Stomach (tissue), 9 donors: Measurements from ENCODE around the gene HERPUD2. TPM values are rescaled to one million over a fixed set of nuclear protein-coding genes. Genes with fewer than 3 reads are reported as not detected.

ENCODE experiments used
- DNase-seq, 2 donors: peaks; one replicate each; pipeline versions ENCODE4 v3.0.0 to v3.0.0-alpha.2; 2013 to 2019
- H3K27ac ChIP-seq, 5 donors: fragments of 200-600 bp in 4 of 5; sonication (generic) in 4 of 5; one replicate each; pipeline ENCODE4 v1.5.1; 2013 to 2019; ENCODE audit warnings: mild to moderate bottlenecking in 1 of 5, moderate library complexity in 1 of 5
- H3K27me3 ChIP-seq, 3 donors: fragments of 200-600 bp; sonication (generic); one replicate each; pipeline ENCODE4 v1.5.1; 2017 to 2019; ENCODE audit warnings: mixed run types in 1 of 3
- H3K36me3 ChIP-seq, 4 donors: fragments of 200-600 bp; sonication (generic); 1 replicate in 3 of 4; 2 replicates in 1 of 4; pipeline ENCODE4 v1.5.1; 2016 to 2019
- H3K4me1 ChIP-seq, 4 donors: fragments of 200-600 bp; sonication (generic); one replicate each; pipeline ENCODE4 v1.5.1; 2016 to 2019
- H3K4me3 ChIP-seq, 4 donors: fragments of 200-600 bp; sonication (generic) in 3 of 4; one replicate each; pipeline ENCODE4 v1.5.1; 2016 to 2019; ENCODE audit warnings: mild to moderate bottlenecking in 1 of 4
- H3K9me3 ChIP-seq, 4 donors: fragments of 200-600 bp; sonication (generic); one replicate each; pipeline ENCODE4 v1.5.1; 2016 to 2019
- CTCF ChIP-seq, 7 experiments: fragments of 450-650 bp in 4 of 7; fragments of 200-600 bp in 3 of 7; sonication (generic) in 3 of 7; IDR thresholded peaks; one replicate each; pipeline ENCODE4 v1.5.1; 2016 to 2019; ENCODE audit warnings: antibody characterized with exemption in 7 of 7, control low read depth in 2 of 7, mild to moderate bottlenecking in 1 of 7
- EP300 ChIP-seq: sonication (generic); formaldehyde crosslinking; IDR thresholded peaks from one replicate; pipeline ENCODE4 v1.6.1; 2017; ENCODE audit warnings: antibody characterized with exemption
- POLR2A ChIP-seq, 4 donors: fragments of 450-650 bp; IDR thresholded peaks; one replicate each; pipeline ENCODE4 v1.6.1; 2016; ENCODE audit warnings: antibody characterized with exemption in 4 of 4, control low read depth in 2 of 4, mild to moderate bottlenecking in 1 of 4, moderate library complexity in 1 of 4
- POLR2AphosphoS5 ChIP-seq, 3 donors: sonication (generic); formaldehyde crosslinking; IDR thresholded peaks; one replicate each; pipeline ENCODE4 v1.6.1; 2016; ENCODE audit warnings: antibody characterized with exemption in 3 of 3
- WGBS, 5 donors: extraction: QIAGEN DNeasy Blood & Tissue Kit in 3 of 5; methylation state at CpG; one replicate each; pipeline versions ENCODE4 v1.1.5 to v1.1.7; 2013 to 2018; 5-methylcytosine and 5-hydroxymethylcytosine counted together
- intact Hi-C: fragments of 100-400 bp; cut with DNase I; formaldehyde crosslinking; loops from one replicate; pipeline ENCODE4 v1.15.1; 2023; ENCODE audit warnings: low total_unique reads
- polyA plus RNA-seq, 3 donors: library from polyadenylated mRNA; stranded (reverse); fragments of 200-250 nt; gene quantifications; one replicate each; pipeline ENCODE4 v1.2.3, GENCODE V29; 2013
- total RNA-seq, 5 donors: library from RNA; depleted of rRNA; stranded (reverse); fragments of >200 nt; gene quantifications; one replicate each; pipeline versions ENCODE4 v1.1.0 to v1.2.3, GENCODE V29; 2014 to 2016
- donor health status: healthy with polysubstance abuse.
- donor health status: Bipolar disorder and iron deficiency.
- donor health status: healthy.

HERPUD2 gene
- total and polyA plus RNA-seq, 8 donors = 1.4 to 26.7 (median 9.0) TPM

- intact Hi-C loops = no loop called here
- Histone ChIP-seq H3K4me3 (no peak overlapping the region), H3K9me3 (no peaks in the 10 kb centered on the region), H3K27ac (no peak overlapping the region), H3K36me3 (no peaks in the 10 kb centered on the region), H3K27me3 (no peaks in the 10 kb centered on the region), H3K4me1 (peaks cover 14 to 38% (median 28%) of the 10 kb centered on the region in 4 donors)
- TF ChIP-seq CTCF (IDR thresholded peaks at IDR 0.05) = no peak
- TF ChIP-seq EP300 = no peak
- TF ChIP-seq POLR2AphosphoS5 (IDR thresholded peaks at IDR 0.05) = no peak
- no peak for TF ChIP-seq POLR2A (IDR thresholded peaks at IDR 0.05)
- 74 to 89% (median 87%) methylated on average over 10 of the region's 10 CpGs for WGBS, 5 donors
- DNase-seq = no peak
These were observed 2.7 kb upstream of the HERPUD2 start for GRCh38 chr7:35697414-35698175.

- peak overlapping the region in 3 of 5 donors; percentile 96 to 99 (median 98) for H3K27ac ChIP-seq
- TF ChIP-seq POLR2A (IDR thresholded peaks at IDR 0.05) = no peak
- TF ChIP-seq CTCF (IDR thresholded peaks at IDR 0.05) = no peak
- TF ChIP-seq EP300 = no peak
- TF ChIP-seq POLR2AphosphoS5 (IDR thresholded peaks at IDR 0.05) = no peak
- H3K4me3 ChIP-seq = peak overlapping the region; percentile 83 to 98 (median 94)
- no peaks in the 10 kb centered on the region for H3K9me3 ChIP-seq
- 83 to 91% (median 87%) methylated on average over 7 of the region's 7 CpGs for WGBS, 5 donors
- no peaks in the 10 kb centered on the region for H3K27me3 ChIP-seq
- no peaks in the 10 kb centered on the region for H3K36me3 ChIP-seq
- intact Hi-C loops = no loop called here
- no peak for DNase-seq
- H3K4me1 ChIP-seq = peaks cover 24 to 54% (median 42%) of the 10 kb centered on the region in 4 donors
These were observed 1.1 kb upstream of the HERPUD2 start for GRCh38 chr7:35695987-35696386.

GRCh38 chr7:35695473-35695850 lies 527 bp upstream of the HERPUD2 start:
- no peaks in the 10 kb centered on the region for H3K27me3 ChIP-seq
- TF ChIP-seq CTCF (IDR thresholded peaks at IDR 0.05) = no peak
- TF ChIP-seq EP300 = no peak
- no peak for TF ChIP-seq POLR2A (IDR thresholded peaks at IDR 0.05)
- no peak for TF ChIP-seq POLR2AphosphoS5 (IDR thresholded peaks at IDR 0.05)
- H3K4me1 ChIP-seq = peaks cover 24 to 59% (median 47%) of the 10 kb centered on the region in 4 donors
- 8 to 11% (median 8%) methylated on average over 10 of the region's 10 CpGs for WGBS, 5 donors
- intact Hi-C loops = no loop called here
- H3K36me3 ChIP-seq = no peaks in the 10 kb centered on the region
- peak overlapping the region; percentile 83 to 98 (median 94) for H3K4me3 ChIP-seq
- peak overlapping the region; percentile 93 to 99 (median 98) for H3K27ac ChIP-seq
- H3K9me3 ChIP-seq = no peaks in the 10 kb centered on the region
- no peak for DNase-seq

- Histone ChIP-seq H3K4me3 (peak overlapping the region; percentile 83 to 98 (median 94)), H3K27me3 (no peaks in the 10 kb centered on the region), H3K4me1 (peaks cover 24 to 71% (median 58%) of the 10 kb centered on the region in 4 donors), H3K9me3 (no peaks in the 10 kb centered on the region), H3K27ac (peak overlapping the region; percentile 93 to 99 (median 98)), H3K36me3 (no peaks in the 10 kb centered on the region)
- intact Hi-C loops = no loop called here
- no peak for DNase-seq
- WGBS, 5 donors = 0 to 1% (median 0%) methylated on average over 30 to 41 of the region's 41 CpGs
- TF ChIP-seq CTCF (IDR thresholded peaks at IDR 0.05) (no peak), EP300 (no peak), POLR2A (IDR thresholded peaks at IDR 0.05) (no peak), POLR2AphosphoS5 (IDR thresholded peaks at IDR 0.05) (no peak)
These were observed 663 bp downstream of the HERPUD2 start for GRCh38 chr7:35694161-35694783.
